ENCODE measurements around the gene AMPD3.

Gene AMPD3

DNA sequence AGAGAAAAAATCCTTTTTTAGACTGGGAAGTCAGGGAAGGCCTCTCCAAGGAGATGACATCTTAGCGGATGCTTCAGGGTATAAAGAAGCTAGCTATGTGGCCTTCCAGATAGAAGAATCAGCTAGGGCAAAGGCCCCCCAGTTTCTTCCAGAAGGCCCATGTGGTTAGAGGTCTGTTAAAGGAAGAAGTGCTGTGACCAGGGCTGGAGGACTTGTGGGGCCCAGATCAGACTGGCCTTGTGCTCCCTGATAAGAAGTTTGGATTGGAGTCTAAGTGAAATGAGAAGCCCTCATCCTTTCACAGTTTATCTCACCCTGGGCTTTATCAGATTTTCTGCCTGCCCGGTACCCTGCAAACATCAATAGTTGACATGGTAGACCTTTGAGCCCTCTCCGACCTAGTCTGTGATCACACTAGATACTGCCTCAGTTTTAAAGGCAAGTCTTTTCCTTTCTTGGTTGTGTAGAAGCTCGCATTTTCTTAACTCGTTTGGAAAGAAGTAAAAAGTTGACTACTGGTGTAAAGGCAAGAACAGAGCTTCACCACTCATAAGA, 7.8 kb downstream of the AMPD3 start:
- DNase-seq: no peak

DNA sequence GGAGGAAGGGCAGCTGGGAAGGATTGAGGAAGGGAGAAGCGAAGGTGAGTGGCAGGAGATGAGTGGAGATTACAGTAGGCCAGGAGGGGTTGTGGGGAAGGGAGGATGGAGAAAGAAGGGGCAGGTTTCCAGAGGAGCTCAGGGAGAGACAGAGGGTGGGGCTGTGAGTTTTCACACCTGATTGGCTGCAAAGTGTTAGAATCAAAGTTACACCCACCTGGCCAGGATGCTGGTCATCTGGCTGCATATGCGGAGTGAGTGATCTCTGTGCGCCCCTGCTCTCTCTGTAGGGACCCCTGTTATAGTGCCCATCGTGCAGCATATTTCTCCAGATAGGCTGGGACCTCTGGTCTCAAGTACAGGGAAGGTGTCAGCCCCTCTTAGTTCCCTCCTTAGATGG, 18.3 kb downstream of the AMPD3 start:
- no peak for DNase-seq

GRCh38 chr11:10474551-10474950, 19.5 kb downstream of the AMPD3 start:
- DNase-seq: no peak

DNA sequence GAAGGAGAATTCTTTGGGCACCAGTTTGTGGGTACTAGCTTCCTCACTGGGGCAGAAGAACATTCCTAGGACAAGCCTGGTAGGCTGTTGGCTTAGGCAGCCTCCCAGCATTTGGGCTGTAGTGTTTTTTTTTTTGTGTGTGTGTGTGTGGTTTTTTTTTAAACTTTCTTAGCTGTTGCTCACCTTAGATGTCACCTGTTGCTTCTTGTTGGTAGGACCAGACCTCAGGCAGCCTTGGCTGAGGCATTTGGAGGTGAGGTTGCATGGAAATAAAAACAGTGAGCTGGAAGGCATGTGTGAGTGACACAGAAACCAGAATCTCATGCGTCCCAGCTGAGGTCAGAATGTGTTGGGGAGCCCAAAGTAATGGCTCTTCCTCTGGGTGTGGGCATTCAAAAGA, 21.3 kb downstream of the AMPD3 start:
- no peak for DNase-seq

DNA sequence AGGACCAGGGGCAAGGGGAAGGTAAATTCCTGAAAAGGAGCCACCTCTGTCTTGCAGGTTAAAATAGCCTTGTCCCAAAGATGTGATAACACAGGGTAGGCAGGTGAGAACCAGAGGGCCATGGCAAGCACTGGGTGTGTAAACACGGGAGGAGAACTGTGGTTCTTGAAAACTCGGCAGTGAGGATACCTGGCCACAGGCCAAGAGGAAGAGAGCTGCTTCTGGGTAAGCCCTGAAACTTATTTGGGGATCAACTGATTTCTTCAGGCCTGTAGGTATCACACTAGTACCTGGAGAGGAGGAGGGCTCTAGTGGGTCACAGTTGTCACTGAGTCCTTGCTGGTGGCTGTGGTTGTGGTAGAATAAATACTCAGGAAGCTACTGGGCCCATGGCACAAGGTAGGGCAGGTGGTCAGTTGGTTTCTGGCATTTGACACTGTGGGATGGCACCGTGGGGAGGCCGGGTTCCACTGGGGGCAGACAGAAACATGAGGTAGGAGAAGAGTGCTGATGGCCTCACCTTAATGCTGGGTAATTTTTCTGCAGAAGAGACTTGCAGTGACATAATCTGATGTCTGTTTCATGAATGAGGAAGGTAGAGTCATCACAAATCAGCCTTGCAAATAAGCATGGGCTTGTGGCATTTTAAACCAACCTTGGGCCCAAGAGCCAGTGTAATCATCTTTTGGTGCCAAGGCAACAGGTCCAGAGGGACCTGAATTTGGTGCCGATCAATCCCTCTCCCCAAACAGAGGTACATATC, 22.0 kb downstream of the AMPD3 start:
- DNase-seq: no peak

GRCh38 chr11:10477690-10478046, 22.6 kb downstream of the AMPD3 start:
- no peak for DNase-seq

DNA sequence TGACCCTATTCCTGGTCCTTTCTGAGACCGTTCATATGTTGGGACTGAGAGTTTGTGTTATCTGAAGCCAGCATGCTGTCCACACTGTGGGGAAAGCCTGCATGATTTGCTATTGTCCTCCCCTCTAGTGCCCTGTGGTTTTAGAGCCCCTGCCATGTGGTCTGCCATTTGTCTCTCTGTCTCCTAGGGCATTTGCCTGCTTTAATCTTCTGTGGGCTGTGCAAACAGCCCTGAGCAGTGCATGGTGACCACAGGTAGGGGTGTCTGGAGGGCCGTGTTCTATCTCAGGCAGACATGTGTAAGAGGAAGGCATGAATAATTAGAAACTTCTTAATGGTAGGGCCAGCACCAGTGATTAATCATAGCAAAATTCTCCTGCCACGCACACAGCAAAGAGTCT, 23.0 kb downstream of the AMPD3 start:
- no peak for DNase-seq

- DNase-seq: no peak
Observed at GRCh38 chr11:10478574-10479550, 23.8 kb downstream of the AMPD3 start.

GRCh38 chr11:10480026-10480425, 25.0 kb downstream of the AMPD3 start:
- no peak for DNase-seq

GRCh38 chr11:10480760-10481159, 25.7 kb downstream of the AMPD3 start:
- DNase-seq: no peak

DNA sequence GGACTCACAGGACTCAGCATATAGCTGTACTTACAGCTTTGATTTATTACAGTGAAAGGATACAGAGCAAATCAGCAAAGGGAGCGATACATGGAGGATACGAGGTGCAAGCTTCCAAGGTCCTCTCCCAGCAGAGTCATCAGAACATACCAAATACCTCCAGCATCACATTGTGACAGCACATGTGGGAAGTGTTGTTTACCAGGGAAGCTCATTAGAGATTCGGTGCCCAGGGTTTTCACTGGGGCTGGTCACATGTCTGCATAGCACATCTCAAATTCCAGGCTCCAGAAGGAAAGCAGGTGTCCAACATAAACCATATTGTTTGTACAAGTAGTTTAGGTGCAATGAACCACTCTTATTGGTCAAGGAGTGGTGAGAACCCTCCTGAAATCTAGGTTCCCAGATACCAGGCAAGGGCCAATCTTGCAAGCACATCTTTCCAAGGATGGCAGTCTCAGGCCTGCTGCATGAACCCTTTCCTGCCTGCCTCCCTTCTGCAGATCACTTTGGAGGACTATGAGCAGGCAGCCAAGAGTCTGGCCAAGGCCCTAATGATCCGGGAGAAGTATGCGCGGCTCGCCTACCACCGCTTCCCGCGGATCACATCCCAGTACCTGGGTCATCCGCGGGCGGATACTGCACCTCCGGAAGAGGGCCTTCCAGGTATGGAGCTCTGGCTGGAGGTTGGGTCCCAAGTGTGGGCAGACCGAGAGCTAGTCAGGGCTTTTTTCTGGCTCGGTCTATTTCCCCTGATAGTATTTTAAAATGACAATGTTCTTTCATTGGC, 26.7 kb downstream of the AMPD3 start:
- no peak for DNase-seq

GRCh38 chr11:10483174-10483573, 28.1 kb downstream of the AMPD3 start:
- no peak for DNase-seq

DNA sequence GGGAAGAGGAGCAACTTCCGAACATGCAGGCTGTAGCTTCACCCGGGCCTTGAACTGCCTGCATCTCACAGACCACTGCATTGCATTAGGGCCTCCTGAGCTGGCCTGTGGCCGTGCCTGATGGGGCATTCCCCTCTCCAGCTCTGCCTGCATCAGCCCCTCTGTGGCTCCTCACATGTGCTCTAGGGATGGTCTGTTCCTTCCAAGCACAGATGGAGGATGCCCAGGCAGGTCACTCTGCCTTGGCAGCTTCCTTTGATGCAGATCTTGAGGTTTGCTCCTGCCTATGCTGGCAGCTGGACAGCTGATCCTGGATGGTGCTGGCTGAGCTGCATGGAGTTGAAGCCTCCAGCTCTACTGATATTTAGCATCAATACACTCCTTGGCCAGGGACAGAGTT, 28.5 kb downstream of the AMPD3 start:
- DNase-seq: no peak

DNA sequence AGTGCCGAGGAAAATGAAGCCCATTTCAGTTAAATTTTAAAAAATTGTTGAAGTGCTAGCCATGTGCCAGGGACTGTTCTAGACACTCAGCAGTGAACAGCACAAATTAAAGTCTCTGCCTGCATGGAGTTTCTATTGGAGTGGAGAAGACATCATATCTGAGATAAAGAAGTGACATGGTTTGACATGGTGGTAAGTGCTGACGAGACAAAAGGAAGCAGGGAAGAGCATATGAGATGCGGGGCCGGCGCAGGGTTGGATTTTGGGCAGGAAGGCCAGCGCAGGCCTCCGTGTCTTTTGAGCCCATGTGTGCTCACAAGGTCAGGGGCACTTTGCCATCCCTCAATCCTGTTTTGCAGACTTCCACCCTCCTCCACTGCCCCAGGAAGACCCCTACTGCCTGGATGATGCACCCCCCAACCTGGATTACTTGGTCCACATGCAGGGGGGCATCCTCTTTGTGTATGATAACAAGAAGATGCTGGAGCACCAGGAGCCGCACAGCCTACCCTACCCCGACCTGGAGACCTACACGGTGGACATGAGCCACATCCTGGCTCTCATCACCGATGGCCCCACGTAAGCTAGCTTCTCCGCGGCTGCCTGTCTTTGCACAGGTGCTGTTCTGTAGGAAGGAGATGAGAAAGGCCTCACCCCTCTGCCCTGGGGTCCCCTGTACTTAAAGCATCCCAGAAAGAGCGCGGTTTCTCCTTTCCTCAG, 29.6 kb downstream of the AMPD3 start:
- no peak for DNase-seq

DNA sequence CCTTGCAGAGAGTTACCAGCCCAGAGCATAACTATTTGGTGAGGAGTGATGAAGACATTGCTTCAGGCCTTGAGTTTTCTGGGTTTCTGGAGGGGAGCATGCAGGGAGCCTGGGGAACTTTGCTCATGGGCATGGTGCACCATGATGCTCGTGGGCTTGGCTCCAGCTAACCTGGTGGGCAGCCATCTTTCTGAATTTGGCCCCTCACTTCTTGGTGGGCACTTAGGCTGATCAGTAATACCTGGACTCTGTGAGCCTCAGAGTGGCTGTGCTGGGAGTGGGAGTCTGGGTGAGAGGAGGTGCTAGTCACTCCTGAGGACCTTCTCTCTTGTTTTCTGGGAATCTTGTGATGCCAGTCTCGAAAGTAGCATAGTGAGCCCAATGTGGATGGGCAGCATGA, 30.6 kb downstream of the AMPD3 start:
- no peak for DNase-seq

DNA sequence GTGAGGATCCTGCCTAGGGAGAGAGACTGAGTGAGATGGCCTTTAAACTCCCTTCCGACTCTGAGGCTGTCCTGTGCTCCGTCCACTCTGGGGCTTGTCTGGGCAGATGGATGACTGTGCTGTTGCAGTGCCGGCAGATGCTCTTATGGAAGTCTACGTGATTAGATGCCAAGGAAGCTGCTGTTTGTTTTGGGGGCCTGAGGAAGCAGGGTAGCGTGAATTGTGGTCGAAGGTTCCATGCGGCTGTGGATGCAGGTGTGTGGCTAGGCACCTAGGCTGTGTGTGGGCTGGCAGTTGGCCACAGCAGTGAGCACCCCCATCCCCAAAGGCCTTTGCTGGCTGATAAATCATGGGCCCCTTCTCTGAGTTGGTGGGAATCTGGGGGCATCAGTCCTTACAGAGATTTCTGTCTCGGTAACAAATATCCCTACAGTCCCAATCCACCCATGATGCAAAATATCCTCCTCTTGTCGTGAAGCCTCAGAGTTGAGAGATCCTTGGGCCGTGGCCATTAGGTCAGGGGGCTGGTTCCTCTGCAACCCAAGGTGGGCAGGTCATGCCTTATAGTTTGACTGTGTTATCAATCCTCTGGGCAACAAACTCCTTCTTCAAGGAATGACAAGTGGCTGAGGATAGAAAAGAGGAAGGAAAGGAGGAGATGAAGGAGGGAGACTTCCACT, 31.2 kb downstream of the AMPD3 start:
- DNase-seq: no peak

DNA sequence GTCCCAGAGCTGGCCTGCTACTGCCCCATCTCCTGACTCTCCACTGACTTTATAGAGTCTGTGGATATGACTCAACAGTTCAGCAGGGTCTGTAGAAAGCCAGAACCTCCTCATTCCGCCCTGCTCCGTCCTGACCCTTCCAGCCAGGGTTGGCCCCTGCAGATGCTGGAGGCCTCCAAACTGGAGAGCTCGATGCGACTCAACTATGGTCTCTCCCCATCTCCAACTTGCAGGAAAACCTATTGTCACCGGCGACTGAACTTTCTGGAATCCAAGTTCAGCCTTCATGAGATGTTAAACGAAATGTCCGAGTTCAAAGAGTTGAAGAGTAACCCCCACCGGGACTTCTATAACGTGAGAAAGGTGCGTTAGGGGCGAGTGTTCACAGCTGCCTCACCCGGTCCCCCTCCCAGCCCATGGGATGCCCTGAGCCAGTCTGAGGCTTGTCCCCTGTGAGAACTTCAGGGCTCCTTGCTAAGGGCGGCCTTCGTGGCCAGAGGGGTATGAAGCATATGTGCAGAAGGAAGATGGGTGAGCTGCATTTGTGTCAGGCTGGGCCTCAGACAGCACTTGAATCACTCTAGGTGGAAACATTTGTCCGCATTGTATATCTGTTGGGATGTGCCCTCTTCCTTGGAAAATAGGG, 32.1 kb downstream of the AMPD3 start:
- no peak for DNase-seq

GRCh38 chr11:10488121-10488933, 33.3 kb downstream of the AMPD3 start:
- DNase-seq: no peak

- DNase-seq: no peak
Observed at GRCh38 chr11:10488934-10489691, 34.0 kb downstream of the AMPD3 start.

DNA sequence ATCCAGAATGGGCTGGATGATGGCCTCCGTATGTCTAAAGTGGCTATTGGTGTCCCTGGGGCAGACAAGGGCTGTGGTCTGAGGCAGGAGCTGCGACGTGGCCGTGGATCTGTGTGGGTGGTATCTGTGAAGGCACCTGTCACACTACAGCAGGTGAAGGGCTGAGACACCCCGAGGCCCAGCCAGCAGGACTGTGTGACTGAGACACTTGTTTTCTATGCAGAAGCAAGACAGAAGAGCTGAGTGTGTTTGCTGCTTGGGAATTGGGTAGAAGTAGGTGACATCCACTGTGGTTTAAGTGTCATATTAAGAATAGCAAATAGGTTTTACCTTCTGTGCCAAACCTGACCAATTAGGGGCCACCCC, 35.0 kb downstream of the AMPD3 start:
- DNase-seq: no peak

All from stimulated activated CD4-positive, alpha-beta T cell treated with anti-CD3 and anti-CD28 coated beads, Interleukin-2, amount 100 ng/mL, for 24 hours (primary cell).